ENCODE results near the gene GPC2.
A peak's percentile ranks its signal among the peaks of the same experiment; 100 is the strongest.

GPC2 gene

DNA sequence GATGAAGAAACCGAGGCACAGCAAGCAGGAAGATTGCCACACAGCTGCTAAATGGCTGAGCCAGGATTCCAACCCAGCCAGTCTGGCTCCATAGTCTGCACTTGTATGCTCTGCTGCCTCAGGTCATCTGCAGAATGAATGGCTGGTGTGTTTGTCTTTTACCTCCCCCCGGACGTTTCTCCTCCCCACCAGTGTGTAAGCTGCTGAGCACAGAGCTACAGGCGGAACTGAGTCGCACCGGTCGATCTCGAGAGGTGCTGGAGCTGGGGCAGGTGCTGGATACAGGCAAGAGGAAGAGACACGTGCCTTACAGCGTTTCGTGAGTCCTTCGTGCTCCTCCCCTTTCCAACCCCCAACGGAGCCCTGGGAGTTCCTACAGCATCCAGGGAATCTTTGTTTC lies 55.1 kb downstream of the GPC2 start:
- no peak for DNase-seq (ENCODE audit: low read depth)

DNA sequence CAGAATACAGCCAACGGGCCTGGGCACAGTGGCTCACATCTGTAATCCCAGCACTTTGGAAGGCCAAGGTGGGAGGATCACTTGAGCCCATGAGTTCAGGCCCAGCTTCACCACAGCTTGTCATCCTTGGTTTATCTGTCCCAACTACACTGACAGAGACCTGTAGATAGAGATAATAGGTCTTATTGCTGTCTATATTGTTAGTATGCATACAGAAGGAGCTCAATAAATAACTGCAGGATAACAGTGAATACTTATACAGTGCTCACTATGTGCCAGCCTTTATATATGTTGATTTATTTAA lies 56.5 kb downstream of the GPC2 start:
- DNase-seq (ENCODE audit: low read depth): no peak

DNA sequence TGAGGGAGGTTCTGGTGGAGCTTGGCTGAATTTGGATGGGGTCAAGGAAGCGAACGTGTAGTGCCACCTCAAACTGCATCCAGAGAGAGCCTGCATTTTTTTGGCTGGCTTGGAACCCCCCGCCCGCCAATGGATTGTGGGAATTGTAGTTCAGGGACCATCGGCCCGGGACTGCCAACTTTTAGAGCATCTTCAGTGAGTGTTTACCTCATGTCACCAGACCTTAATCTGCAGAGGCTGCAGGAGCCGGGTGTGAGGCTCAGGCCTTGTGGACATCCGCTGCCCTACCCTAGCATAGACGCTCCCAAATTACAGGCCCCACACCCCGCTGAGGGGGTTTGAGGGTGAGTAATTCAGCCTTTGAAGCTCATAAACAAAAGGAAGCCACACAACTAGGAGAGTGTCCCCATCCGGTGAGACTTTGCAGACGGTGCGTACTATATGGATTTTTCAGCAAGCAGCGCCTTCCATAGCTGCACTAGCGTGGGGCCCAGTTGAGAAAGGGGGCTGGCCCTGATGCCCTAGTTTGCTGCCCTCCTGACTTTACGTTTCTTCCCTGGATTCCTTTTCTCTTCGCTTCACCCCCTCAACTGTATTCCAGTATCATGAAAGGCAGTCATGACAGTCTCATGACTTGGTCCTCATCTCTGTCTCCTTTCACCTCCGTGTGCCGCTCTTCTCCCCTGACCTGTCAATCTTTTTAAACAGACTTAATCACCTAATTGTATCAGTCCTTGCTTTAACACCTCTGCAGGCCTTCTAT lies 57.0 kb downstream of the GPC2 start:
- peak; percentile 44 for DNase-seq (ENCODE audit: low read depth)
